Suprapubic skin (tissue), 3 donors: ENCODE measurements around the gene IQSEC3.
"Not testable (repeated sequence)": the region's sequence is repeated elsewhere in the genome, so short reads cannot be mapped to it uniquely, and the experiment has no call there.

Experiments
- CTCF ChIP-seq, 2 donors: fragments of 200-600 bp in 1 of 2; fragments of 450-650 bp in 1 of 2; sonication (generic) in 1 of 2; IDR thresholded peaks; one replicate each; pipeline ENCODE4 v1.5.1; 2016 to 2019; ENCODE audit warnings: antibody characterized with exemption in 2 of 2, mild to moderate bottlenecking in 1 of 2, moderate library complexity in 1 of 2
- POLR2AphosphoS5 ChIP-seq, 3 donors: sonication (generic); formaldehyde crosslinking; IDR thresholded peaks; one replicate each; pipeline ENCODE4 v1.6.1; 2017; ENCODE audit warnings: antibody characterized with exemption in 3 of 3

- TF ChIP-seq CTCF, POLR2AphosphoS5 (IDR thresholded peaks at IDR 0.05): not testable (repeated sequence)
Measured at GRCh38 chr12:46542-46941, 20.0 kb upstream of the IQSEC3 start.
